GM21447 (cell line): ENCODE results near the gene IFNGR1.
A peak's percentile ranks its signal among the peaks of the same experiment; 100 is the strongest.

ENCODE experiments used
- ATAC-seq: cut with Tn5 transposase; IDR thresholded peaks from one replicate; pipeline ENCODE4 v1.9.1; 2021; ENCODE audit not compliant: unreplicated experiment

IFNGR1 gene

GRCh38 chr6:137156650-137157049 is 62.5 kb downstream of the IFNGR1 start:
- ATAC-seq: no peak

GRCh38 chr6:137155830-137156229 is 63.4 kb downstream of the IFNGR1 start:
- ATAC-seq: peak; percentile 79

DNA sequence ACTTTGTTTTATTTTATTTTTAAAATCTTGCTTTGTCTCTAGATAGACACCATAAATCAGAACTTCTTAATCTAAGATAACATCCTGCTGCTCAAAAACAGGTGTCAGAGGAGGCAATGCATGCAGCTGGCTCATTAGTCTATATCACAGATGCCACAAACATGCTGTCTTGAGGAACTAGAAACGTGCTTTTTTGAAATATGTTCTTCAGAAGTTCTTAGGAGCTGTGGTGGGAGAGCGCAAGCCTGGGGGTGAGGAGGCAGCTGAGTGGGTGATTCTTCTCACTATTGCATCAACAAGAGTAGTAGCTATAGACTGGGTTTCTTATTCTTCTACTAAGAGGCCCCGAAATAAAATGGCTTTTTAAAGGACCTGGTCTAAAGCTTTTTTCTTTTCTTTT is 69.1 kb downstream of the IFNGR1 start:
- ATAC-seq: no peak

DNA sequence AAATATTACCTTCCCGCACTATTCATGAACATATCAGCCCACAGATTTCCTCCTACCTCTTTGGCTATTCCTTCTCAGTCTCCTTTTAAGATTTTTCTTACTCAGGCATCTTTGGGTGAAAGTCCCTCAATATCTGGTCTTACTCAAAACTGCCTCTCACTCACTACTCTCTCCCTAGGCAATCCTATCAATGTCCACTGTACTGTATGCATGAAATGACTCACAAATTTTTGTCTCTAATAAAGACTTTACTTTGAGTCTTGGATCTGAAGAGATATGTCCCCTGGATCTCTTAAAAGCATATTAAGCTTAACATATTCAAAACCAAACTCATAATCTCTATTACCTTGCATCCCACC is 70.2 kb downstream of the IFNGR1 start:
- no peak for ATAC-seq

- ATAC-seq: no peak
These were observed 70.7 kb downstream of the IFNGR1 start for GRCh38 chr6:137148306-137149034.
